ENCODE measurements around the gene GAS2L2. TPM values are rescaled to one million over a fixed set of nuclear protein-coding genes. Genes with fewer than 3 reads are reported as not detected.

The GAS2L2 gene
- total RNA-seq, 4 donors from 2014 or later, result 0.22 to 0.51 TPM; not detected in 2

GRCh38 chr17:35795007-35795870 is 42.2 kb upstream of the GAS2L2 start, which contains the start of gene MMP28:
Gene MMP28, minus strand, starts transcription at chr17:35795641. Its CDS starts 264 bp downstream, at chr17:35795377.
- TF ChIP-seq CTCF (IDR thresholded peaks at IDR 0.05; ENCODE audit: low read depth), result no peak

GRCh38 chr17:35793257-35793656 is 40.2 kb upstream of the GAS2L2 start:
- TF ChIP-seq CTCF (IDR thresholded peaks at IDR 0.05; ENCODE audit: low read depth), result no peak

- no peak for TF ChIP-seq CTCF (IDR thresholded peaks at IDR 0.05; ENCODE audit: low read depth)
Observed at GRCh38 chr17:35791681-35792350, 38.8 kb upstream of the GAS2L2 start.

- TF ChIP-seq CTCF (IDR thresholded peaks at IDR 0.05; ENCODE audit: low read depth), result no peak
Observed at GRCh38 chr17:35790841-35791240, 37.8 kb upstream of the GAS2L2 start.

GRCh38 chr17:35788477-35789368 is 35.7 kb upstream of the GAS2L2 start:
- no peak for TF ChIP-seq CTCF (IDR thresholded peaks at IDR 0.05; ENCODE audit: low read depth)

GRCh38 chr17:35786941-35787432 is 33.9 kb upstream of the GAS2L2 start:
- no peak for TF ChIP-seq CTCF (IDR thresholded peaks at IDR 0.05; ENCODE audit: low read depth)

Measured in subcutaneous adipose tissue (tissue), 4 donors.